Bronchial epithelial cell (primary cell): Measurements from ENCODE around the gene TTC9. TPM values are rescaled to one million over a fixed set of nuclear protein-coding genes. Genes with fewer than 3 reads are reported as not detected.
A peak's percentile ranks its signal among the peaks of the same experiment; 100 is the strongest.

Experiments
- DNase-seq: peaks from one replicate; pipeline ENCODE4 v3.0.0-alpha.2; 2010; ENCODE audit warnings: low read depth
- FAIRE-seq: peaks from 2 replicates; lab custom pipeline; 2011; peaks lifted over from hg19 to GRCh38; lab: Jason Lieb, UNC
- H3K27me3 ChIP-seq: 2 replicates; pipeline ENCODE4 v1.5.1; 2011; ENCODE audit warnings: low read length; ENCODE audit not compliant: control insufficient read depth, insufficient read depth
- H3K36me3 ChIP-seq: 2 replicates; pipeline ENCODE4 v1.5.1; 2011; ENCODE audit warnings: low read length; ENCODE audit not compliant: control insufficient read depth, insufficient read depth
- H3K4me3 ChIP-seq: 2 replicates; pipeline ENCODE4 v1.5.1; 2011; ENCODE audit warnings: mild to moderate bottlenecking, low read depth, low read length, control low read depth
- CTCF ChIP-seq: IDR thresholded peaks from 2 replicates; pipeline ENCODE4 v1.5.1; 2011; ENCODE audit warnings: mild to moderate bottlenecking, moderate library complexity, low read length, control low read depth, inconsistent platforms; ENCODE audit not compliant: insufficient read depth, severe bottlenecking
- total RNA-seq: library from RNA; depleted of rRNA; stranded (reverse); fragments of >200 nt; gene quantifications from 2 replicates; pipeline ENCODE4 v1.2.1, GENCODE V29; 2014

The TTC9 gene
- total RNA-seq, 1 donor from 2014 or later: 5.3 TPM

DNA sequence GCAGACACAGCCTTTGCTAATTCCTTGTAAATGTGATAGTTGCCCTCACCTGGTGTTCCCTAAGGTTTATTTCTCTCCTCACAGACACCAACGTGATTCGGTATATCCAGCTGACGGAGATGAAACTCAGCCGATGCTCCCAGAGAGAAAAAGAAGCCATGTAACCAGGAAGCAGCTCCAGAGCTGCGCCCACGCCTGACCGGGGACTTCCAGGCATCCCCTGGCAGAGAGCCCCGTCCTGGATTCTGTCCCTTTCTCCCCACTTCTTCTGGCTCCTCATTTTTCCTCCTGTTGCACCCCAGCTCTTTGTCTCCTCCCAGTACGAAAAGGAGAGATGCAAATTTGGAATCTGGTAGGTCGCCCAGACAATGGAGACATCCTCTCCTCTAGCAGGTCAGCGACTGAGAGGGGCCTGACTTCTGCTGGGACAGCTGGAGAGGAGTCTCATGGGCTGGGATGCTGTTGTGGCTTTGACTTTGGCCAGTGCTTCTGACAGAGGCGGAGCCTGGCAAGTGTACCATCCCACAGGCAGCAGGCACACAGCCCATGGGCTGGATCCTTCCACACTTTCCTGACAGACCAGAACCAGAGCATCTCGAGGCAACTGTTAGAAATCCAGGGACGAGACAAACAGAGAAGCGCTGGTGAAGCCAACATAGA lies 29.4 kb downstream of the TTC9 start:
- Histone ChIP-seq H3K36me3 (no peaks in the 10 kb centered on the region), H3K4me3 (no peak overlapping the region), H3K27me3 (no peaks in the 10 kb centered on the region)
- peak; percentile 92 for FAIRE-seq
- DNase-seq: no peak
- no peak for TF ChIP-seq CTCF

DNA sequence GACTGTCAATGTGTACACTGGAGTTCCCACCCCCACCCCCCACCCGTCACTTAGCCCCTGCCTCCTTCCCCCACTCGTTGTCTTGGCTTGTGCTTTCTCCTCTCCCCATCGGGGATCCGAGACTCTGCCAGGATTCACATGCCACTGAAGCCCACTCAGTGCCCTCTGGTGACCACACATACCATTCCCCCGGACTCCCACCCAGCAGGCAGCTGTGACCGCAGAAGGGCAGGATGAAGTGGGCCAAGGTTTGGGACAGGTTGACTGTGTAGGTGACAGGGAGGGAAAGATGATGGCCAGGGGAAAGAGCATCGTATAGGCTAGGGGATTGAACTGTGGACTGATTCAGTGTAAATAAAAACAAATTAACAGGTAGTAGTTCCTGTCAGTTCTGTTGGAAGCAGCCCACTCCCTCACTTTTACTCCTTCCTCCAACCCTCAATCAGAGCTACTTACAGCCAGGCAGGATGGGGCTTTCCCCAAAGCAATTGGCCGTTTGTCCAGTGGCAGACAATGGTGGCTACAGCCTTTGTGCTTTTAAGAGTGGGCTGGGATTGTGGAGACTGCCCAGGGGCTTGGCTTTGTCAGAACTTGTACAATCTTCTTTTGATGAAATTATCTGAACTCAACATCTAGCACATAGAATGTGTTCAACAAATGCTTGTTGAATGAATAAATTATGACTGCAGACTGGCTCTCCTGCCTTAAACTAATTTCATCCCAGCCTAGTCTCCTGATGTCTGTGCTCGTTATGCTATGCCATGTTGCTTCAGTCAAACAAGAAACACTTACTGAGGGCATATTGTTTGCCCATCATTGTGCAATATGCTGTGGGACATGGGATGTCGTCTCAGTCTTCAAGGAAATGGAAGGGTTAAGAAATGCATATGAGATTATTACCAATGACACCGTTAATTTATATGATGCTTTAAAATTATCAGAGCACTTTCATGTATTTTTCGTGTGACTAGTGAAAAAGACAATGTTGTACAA lies 30.2 kb downstream of the TTC9 start:
- TF ChIP-seq CTCF: no peak
- no peaks in the 10 kb centered on the region for H3K36me3 ChIP-seq
- H3K27me3 ChIP-seq: no peaks in the 10 kb centered on the region
- FAIRE-seq (no peak), DNase-seq (peak; percentile 5)
- H3K4me3 ChIP-seq: no peak overlapping the region

DNA sequence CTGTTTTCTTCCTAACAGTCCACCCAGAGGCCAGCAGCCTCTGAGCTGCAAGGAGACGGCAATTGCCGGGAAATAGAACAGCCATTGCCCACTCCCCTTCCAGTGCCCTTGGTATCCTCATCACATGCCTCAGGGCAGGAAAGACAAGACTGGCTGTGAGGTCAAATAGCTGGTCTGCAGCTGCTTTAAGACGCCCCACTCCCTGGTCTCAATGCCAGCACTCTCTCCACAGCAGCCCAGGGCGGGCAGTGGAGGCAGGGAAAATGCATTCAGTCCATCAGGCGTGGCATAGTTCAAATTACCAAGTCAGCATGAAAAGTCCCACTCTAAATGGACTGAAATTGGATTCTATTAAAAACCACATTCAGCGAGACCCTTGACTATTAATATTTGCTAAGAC lies 35.6 kb downstream of the TTC9 start:
- no peaks in the 10 kb centered on the region for H3K27me3 ChIP-seq
- H3K36me3 ChIP-seq: no peaks in the 10 kb centered on the region
- no peak for TF ChIP-seq CTCF
- H3K4me3 ChIP-seq: no peak overlapping the region
- no peak for FAIRE-seq
- no peak for DNase-seq

- no peak for TF ChIP-seq CTCF
Observed at GRCh38 chr14:70680748-70681147, 39.0 kb downstream of the TTC9 start.

DNA sequence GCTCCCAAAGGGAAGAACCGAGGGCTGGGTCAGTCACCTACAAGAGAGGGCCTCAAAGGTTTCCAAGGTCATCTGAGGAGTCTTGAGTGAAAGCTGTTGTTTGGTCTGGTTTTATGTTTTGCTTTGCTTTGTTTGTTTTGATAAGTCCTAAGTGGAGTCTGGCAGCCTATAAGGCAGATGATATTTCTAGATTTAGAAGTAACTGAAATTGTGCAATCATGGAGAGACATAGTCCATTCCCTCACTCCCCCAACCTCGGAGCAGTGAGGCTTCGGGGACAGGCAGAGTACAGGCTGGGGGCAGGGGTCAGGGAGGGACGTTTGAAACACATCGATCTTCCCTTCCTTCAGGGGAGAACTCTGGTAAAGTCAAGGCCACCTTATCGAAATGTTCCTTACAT lies 42.3 kb downstream of the TTC9 start:
- TF ChIP-seq CTCF: no peak
- Histone ChIP-seq H3K4me3 (no peak overlapping the region), H3K36me3 (no peaks in the 10 kb centered on the region), H3K27me3 (no peaks in the 10 kb centered on the region)
- no peak for FAIRE-seq
- DNase-seq: no peak

More at GRCh38 chr14:70680748-70681147, 39.0 kb downstream of the TTC9 start:
- Histone ChIP-seq H3K4me3 (no peak overlapping the region), H3K27me3 (no peaks in the 10 kb centered on the region), H3K36me3 (no peaks in the 10 kb centered on the region)
- DNase-seq (no peak), FAIRE-seq (no peak)
